HEK293T (cell line): ENCODE data around the gene MUC4.

Experiments
- ELF4 ChIP-seq: fragments of 450-650 bp; IDR thresholded peaks from 2 replicates; pipeline ENCODE4 v1.6.1; 2017; ENCODE audit warnings: antibody characterized with exemption
- FOXM1 ChIP-seq: fragments of 450-650 bp; IDR thresholded peaks from 2 replicates; pipeline ENCODE4 v1.6.1; 2017; ENCODE audit warnings: mild to moderate bottlenecking, borderline replicate concordance
- NFRKB ChIP-seq: fragments of 450-650 bp; IDR thresholded peaks from 2 replicates; pipeline ENCODE4 v1.6.1; 2016; ENCODE audit warnings: mild to moderate bottlenecking, moderate library complexity
- TF ChIP-seq, protein P1 (sequence below): fragments of 450-650 bp; IDR thresholded peaks from 2 replicates; pipeline ENCODE4 v1.6.1; 2016

DNA sequence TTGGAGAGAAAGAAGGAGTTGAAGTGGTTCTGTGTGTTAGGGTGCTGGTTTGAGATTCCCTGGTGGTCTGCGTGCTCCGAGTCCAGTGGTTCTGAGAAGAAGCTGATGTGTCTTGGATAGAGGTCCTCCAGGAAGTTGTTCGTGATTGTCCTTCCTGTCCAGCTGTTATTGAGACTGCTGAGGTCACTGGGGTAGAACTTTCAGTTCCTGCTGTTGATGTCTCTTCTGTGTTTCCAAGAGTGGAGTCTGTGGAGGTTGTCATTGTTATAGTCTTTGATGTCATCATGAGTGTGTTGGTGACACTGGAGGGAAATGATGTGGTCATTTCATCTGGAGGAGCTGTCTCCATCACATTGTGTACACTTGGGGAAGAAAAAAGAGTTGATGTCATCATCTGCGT is 20.8 kb downstream of the MUC4 start:
- TF ChIP-seq NFRKB (no peak), FOXM1 (no peak), ELF4 (no peak)
- TF ChIP-seq, protein P1, sequence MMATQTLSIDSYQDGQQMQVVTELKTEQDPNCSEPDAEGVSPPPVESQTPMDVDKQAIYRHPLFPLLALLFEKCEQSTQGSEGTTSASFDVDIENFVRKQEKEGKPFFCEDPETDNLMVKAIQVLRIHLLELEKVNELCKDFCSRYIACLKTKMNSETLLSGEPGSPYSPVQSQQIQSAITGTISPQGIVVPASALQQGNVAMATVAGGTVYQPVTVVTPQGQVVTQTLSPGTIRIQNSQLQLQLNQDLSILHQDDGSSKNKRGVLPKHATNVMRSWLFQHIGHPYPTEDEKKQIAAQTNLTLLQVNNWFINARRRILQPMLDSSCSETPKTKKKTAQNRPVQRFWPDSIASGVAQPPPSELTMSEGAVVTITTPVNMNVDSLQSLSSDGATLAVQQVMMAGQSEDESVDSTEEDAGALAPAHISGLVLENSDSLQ = no peak
